GM21619 (cell line): ENCODE data around the gene SECTM1.
"Not testable (repeated sequence)": the region's sequence is repeated elsewhere in the genome, so short reads cannot be mapped to it uniquely, and the experiment has no call there.

Source experiments
- ATAC-seq: cut with Tn5 transposase; IDR thresholded peaks from one replicate; pipeline ENCODE4 v1.9.1; 2021; ENCODE audit not compliant: unreplicated experiment

The SECTM1 gene

GRCh38 chr17:82349287-82349701 is 15.7 kb upstream of the SECTM1 start:
- ATAC-seq = no peak

- ATAC-seq = no peak
Observed at GRCh38 chr17:82348866-82349265, 15.3 kb upstream of the SECTM1 start.

GRCh38 chr17:82348434-82348833 is 14.9 kb upstream of the SECTM1 start:
- no peak for ATAC-seq

GRCh38 chr17:82347994-82348393 is 14.4 kb upstream of the SECTM1 start:
- ATAC-seq = not testable (repeated sequence)

- ATAC-seq = no peak
Observed at GRCh38 chr17:82346342-82347300, 13.1 kb upstream of the SECTM1 start.

- ATAC-seq = no peak
Observed at GRCh38 chr17:82345151-82345976, 11.8 kb upstream of the SECTM1 start.

- ATAC-seq = no peak
Observed at GRCh38 chr17:82344175-82344907, 10.8 kb upstream of the SECTM1 start.

GRCh38 chr17:82343560-82343959 is 10.0 kb upstream of the SECTM1 start:
- no peak for ATAC-seq

- ATAC-seq = no peak
Observed at GRCh38 chr17:82342361-82343079, 9.0 kb upstream of the SECTM1 start.

- no peak for ATAC-seq
Observed at GRCh38 chr17:82339634-82340580, 6.3 kb upstream of the SECTM1 start.

- no peak for ATAC-seq
Observed at GRCh38 chr17:82338858-82339633, 5.5 kb upstream of the SECTM1 start.

- ATAC-seq = no peak
Observed at GRCh38 chr17:82334622-82335394, 1.2 kb upstream of the SECTM1 start.

GRCh38 chr17:82334204-82334621 is 647 bp upstream of the SECTM1 start:
- no peak for ATAC-seq

- ATAC-seq = no peak
Observed at GRCh38 chr17:82332669-82333278, 792 bp downstream of the SECTM1 start.

GRCh38 chr17:82331345-82331939 is 2.1 kb downstream of the SECTM1 start:
- ATAC-seq = no peak

- ATAC-seq = no peak
Observed at GRCh38 chr17:82330322-82331239, 3.0 kb downstream of the SECTM1 start.
